DND-41 (cell line): ENCODE data around the gene ANO3.

ENCODE experiments used
- ATAC-seq: fragments of 200-7000 bp; cut with Tn5 transposase; 3 replicates; pipeline ENCODE4 v1.9.1; 2021; ENCODE audit warnings: low read depth; ENCODE audit not compliant: insufficient read depth
- DNase-seq: peaks from one replicate; pipeline ENCODE4 v3.0.0-alpha.2; 2020
- H2AFZ ChIP-seq: 2 replicates; pipeline ENCODE4 v1.6.0; 2012; ENCODE audit warnings: low read depth, low read length
- H3K27ac ChIP-seq: 2 replicates; pipeline ENCODE4 v1.5.1; 2012; ENCODE audit warnings: low read length, inconsistent platforms
- H3K27me3 ChIP-seq: fragments of 200-600 bp; sonication (generic); 2 replicates; pipeline ENCODE4 v1.6.0; 2012; ENCODE audit warnings: low read length, mild to moderate bottlenecking, inconsistent platforms; ENCODE audit not compliant: insufficient read depth, poor library complexity
- H3K36me3 ChIP-seq: 2 replicates; pipeline ENCODE4 v1.5.1; 2012; ENCODE audit warnings: low read length, inconsistent platforms; ENCODE audit not compliant: insufficient read depth
- H3K4me1 ChIP-seq: 2 replicates; pipeline ENCODE4 v1.5.1; 2012; ENCODE audit warnings: mild to moderate bottlenecking, low read length; ENCODE audit not compliant: insufficient read depth
- H3K4me2 ChIP-seq: 2 replicates; pipeline ENCODE4 v1.6.0; 2012; ENCODE audit warnings: mild to moderate bottlenecking, moderate library complexity, low read length, inconsistent platforms; ENCODE audit not compliant: insufficient read depth
- H3K4me3 ChIP-seq, 2 experiments: fragments of 200-600 bp in 1 of 2; shearing (Covaris generic) in 1 of 2; 2 replicates each; pipeline ENCODE4 v1.5.1; 2012 to 2016; ENCODE audit warnings: inconsistent platforms in 2 of 2, low read length in 2 of 2, mild to moderate bottlenecking in 2 of 2, low read depth in 1 of 2, moderate library complexity in 1 of 2
- H3K79me2 ChIP-seq: 2 replicates; pipeline ENCODE4 v1.6.0; 2012; ENCODE audit warnings: low read length, inconsistent platforms; ENCODE audit not compliant: insufficient read depth
- H3K9ac ChIP-seq: 2 replicates; pipeline ENCODE4 v1.6.0; 2012; ENCODE audit warnings: low read depth, mild to moderate bottlenecking, inconsistent platforms, low read length, moderate library complexity
- H3K9me3 ChIP-seq: 2 replicates; pipeline ENCODE4 v1.5.1; 2012; ENCODE audit warnings: low read length, moderate library complexity, mild to moderate bottlenecking, inconsistent platforms; ENCODE audit not compliant: insufficient read depth, severe bottlenecking
- H4K20me1 ChIP-seq: 2 replicates; pipeline ENCODE4 v1.6.0; 2012; ENCODE audit warnings: low read length; ENCODE audit not compliant: insufficient read depth
- EZH2 ChIP-seq: IDR thresholded peaks from 3 replicates; pipeline ENCODE4 v1.6.1; 2012; ENCODE audit warnings: borderline replicate concordance, low read depth, mild to moderate bottlenecking, moderate library complexity, low read length, inconsistent platforms; ENCODE audit not compliant: severe bottlenecking
- TF ChIP-seq, protein P1 (sequence below): IDR thresholded peaks from 2 replicates; pipeline ENCODE4 v1.5.1; 2012; ENCODE audit warnings: borderline replicate concordance, low read length, moderate library complexity, mild to moderate bottlenecking; ENCODE audit not compliant: poor library complexity, severe bottlenecking; ENCODE audit errors: extremely low read depth

The ANO3 gene

DNA sequence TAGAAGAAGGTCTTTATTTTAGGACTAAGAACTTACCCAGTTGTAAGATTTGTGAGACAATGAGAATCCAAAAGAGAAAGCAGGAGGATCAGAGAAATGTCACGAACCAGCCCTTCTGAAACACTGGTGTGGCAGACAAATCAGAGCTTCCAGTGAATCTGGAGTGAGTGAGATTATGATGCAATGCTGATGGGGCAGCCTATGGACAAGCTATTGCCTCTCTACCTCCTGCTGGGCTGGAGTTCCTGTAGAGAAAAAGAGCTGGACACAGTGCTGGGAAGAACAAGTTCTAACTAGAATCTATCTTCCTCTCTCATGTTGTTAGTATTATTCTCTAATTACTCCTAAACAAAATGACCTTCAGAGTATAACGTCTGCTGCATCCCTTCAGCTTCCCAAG is 12.0 kb upstream of the ANO3 start:
- no peak for TF ChIP-seq EZH2
- TF ChIP-seq, protein P1, sequence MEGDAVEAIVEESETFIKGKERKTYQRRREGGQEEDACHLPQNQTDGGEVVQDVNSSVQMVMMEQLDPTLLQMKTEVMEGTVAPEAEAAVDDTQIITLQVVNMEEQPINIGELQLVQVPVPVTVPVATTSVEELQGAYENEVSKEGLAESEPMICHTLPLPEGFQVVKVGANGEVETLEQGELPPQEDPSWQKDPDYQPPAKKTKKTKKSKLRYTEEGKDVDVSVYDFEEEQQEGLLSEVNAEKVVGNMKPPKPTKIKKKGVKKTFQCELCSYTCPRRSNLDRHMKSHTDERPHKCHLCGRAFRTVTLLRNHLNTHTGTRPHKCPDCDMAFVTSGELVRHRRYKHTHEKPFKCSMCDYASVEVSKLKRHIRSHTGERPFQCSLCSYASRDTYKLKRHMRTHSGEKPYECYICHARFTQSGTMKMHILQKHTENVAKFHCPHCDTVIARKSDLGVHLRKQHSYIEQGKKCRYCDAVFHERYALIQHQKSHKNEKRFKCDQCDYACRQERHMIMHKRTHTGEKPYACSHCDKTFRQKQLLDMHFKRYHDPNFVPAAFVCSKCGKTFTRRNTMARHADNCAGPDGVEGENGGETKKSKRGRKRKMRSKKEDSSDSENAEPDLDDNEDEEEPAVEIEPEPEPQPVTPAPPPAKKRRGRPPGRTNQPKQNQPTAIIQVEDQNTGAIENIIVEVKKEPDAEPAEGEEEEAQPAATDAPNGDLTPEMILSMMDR = no peak
- H2AFZ ChIP-seq = no peak overlapping the region
- H4K20me1 ChIP-seq = no peaks in the 10 kb centered on the region
- no peak overlapping the region for H3K4me2 ChIP-seq
- no peaks in the 10 kb centered on the region for H3K4me1 ChIP-seq
- no peaks in the 10 kb centered on the region for H3K79me2 ChIP-seq
- H3K36me3 ChIP-seq = no peaks in the 10 kb centered on the region
- no peak overlapping the region for H3K4me3 ChIP-seq
- no peak for DNase-seq
- H3K9me3 ChIP-seq = no peaks in the 10 kb centered on the region
- no peaks in the 10 kb centered on the region for H3K27me3 ChIP-seq
- no peak for ATAC-seq
- H3K27ac ChIP-seq = no peak overlapping the region
- no peak overlapping the region for H3K9ac ChIP-seq

DNA sequence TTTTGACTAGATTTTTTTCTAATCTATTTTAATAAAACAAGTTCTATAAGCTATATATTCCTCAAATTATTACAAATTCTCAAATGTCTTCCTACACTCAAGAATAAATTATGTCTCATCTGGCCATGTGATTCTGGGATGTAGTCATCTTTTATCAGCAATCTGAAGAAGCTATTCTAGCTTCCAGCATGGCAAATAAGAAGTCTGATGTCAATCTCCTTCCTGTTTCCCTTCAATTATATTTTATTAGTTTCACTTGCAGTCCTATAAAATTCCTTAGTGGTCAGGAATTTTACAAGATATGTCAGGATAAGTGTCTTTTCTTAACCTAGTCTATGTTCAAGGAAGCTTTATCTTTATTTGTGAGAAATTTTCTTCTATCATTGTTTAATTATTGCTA is 10.4 kb upstream of the ANO3 start:
- Histone ChIP-seq H4K20me1 (no peaks in the 10 kb centered on the region), H3K4me1 (no peaks in the 10 kb centered on the region), H3K27ac (no peak overlapping the region), H3K9ac (no peak overlapping the region), H3K79me2 (no peaks in the 10 kb centered on the region), H3K9me3 (no peaks in the 10 kb centered on the region), H3K4me3 (no peak overlapping the region), H3K36me3 (no peaks in the 10 kb centered on the region), H3K4me2 (no peak overlapping the region), H2AFZ (no peak overlapping the region), H3K27me3 (no peaks in the 10 kb centered on the region)
- no peak for TF ChIP-seq EZH2
- TF ChIP-seq, protein P1 = no peak
- DNase-seq (no peak), ATAC-seq (no peak)

DNA sequence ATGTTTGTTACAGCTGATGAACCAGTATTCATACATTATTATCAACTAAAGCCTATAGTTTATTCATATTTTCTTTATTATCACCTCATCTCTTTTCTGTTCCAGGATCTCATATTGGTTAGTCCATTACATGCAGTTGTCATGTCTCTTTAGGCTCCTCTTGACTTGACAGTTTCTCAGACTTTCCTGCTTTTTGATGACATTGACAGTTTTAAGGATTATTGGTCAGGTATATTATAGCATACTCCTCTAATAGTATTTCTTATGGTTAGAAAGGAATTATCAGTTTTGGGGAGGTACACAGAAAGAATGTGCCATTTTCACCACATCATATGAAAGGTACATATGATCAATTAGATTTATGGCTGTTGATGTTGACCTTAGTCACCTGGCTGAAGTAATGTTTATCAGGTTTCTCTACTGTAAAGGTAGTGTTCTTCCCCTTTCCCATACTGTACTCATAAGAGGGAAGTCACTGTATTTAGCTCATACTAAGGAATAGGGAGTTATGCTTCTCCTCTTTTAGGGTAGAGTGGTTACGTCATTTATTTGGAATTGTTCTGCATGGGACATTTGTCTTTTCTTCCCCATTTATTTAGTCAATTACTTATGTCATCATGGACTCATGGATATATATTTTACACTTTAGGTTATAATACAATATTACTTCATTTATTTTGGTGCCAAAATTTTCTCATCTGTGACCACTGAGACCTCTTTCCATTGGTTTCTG is 9.4 kb upstream of the ANO3 start:
- Histone ChIP-seq H3K9me3 (no peaks in the 10 kb centered on the region), H3K4me2 (no peak overlapping the region), H3K4me3 (no peak overlapping the region), H3K9ac (no peak overlapping the region), H2AFZ (no peak overlapping the region), H3K27me3 (no peaks in the 10 kb centered on the region), H3K27ac (no peak overlapping the region), H3K4me1 (no peaks in the 10 kb centered on the region), H4K20me1 (no peaks in the 10 kb centered on the region), H3K79me2 (no peaks in the 10 kb centered on the region), H3K36me3 (no peaks in the 10 kb centered on the region)
- DNase-seq = no peak
- no peak for ATAC-seq
- TF ChIP-seq EZH2 = no peak
- TF ChIP-seq, protein P1 = no peak

DNA sequence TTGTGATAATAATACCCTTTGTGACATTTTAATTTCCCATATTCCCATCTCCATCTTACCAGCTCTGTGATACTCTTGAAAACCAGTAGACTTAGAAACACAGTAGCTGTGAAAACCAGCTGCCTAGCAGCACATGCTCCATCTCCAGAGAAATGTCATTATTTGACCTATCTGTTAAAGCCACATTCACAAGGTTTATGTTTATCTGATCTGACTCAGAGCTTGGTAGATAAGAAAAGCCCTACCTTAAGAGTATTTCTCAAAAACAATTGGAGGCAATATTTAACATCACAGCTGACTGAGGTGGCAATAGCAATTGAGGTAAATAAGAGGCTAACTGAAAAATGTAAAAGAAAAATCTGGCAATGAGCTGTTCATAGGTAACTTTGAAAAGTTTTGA is 8.1 kb upstream of the ANO3 start:
- Histone ChIP-seq H3K36me3 (no peaks in the 10 kb centered on the region), H3K27me3 (no peaks in the 10 kb centered on the region), H3K4me2 (no peak overlapping the region)

More for the DNA sequence above, 8.1 kb upstream of the ANO3 start:
- H3K79me2 ChIP-seq = no peaks in the 10 kb centered on the region
- H2AFZ ChIP-seq = no peak overlapping the region
- no peak for TF ChIP-seq EZH2
- TF ChIP-seq, protein P1 = no peak
- H3K9me3 ChIP-seq = no peaks in the 10 kb centered on the region
- H3K4me1 ChIP-seq = no peaks in the 10 kb centered on the region
- H3K4me3 ChIP-seq = no peak overlapping the region
- no peak for ATAC-seq
- no peaks in the 10 kb centered on the region for H4K20me1 ChIP-seq
- H3K27ac ChIP-seq = no peak overlapping the region
- DNase-seq = no peak
- H3K9ac ChIP-seq = no peak overlapping the region
